PC-3 (cell line): ENCODE data around the gene CCDC159. TPM values are rescaled to one million over a fixed set of nuclear protein-coding genes. Genes with fewer than 3 reads are reported as not detected.

ENCODE experiments used
- ATAC-seq: fragments of 200-7000 bp; cut with Tn5 transposase; 2 replicates; pipeline ENCODE4 v1.9.1; 2020; ENCODE audit warnings: mild to moderate bottlenecking, moderate library complexity
- BruUV-seq: library from RNA; stranded (reverse); fragments of 400-500 nt; replicated peaks from 2 replicates; lab custom pipeline; 2021; lab: Mats Ljungman, UMichigan
- CTCF ChIA-PET: fragments of 300-600 bp; sonication (Branson Sonifier 250); formaldehyde crosslinking; loops from one replicate; lab custom pipeline; 2022; ENCODE audit warnings: antibody characterized with exemption; lab: Charles Lee
- POLR2A ChIA-PET: fragments of 300-600 bp; sonication (Branson Sonifier 250); formaldehyde crosslinking; loops from one replicate; lab custom pipeline; 2022; ENCODE audit warnings: antibody characterized with exemption; ENCODE audit not compliant: unreplicated experiment; lab: Charles Lee
- DNase-seq: peaks from one replicate; pipeline ENCODE4 v3.0.0-alpha.2; 2015
- H2AFZ ChIP-seq: fragments of 300-600 bp; sonication (generic); 2 replicates; pipeline ENCODE4 v1.6.0; 2016; ENCODE audit warnings: antibody characterized with exemption, low read length
- H3F3A ChIP-seq: fragments of 300-600 bp; sonication (generic); one replicate; pipeline ENCODE4 v1.6.0; 2017; ENCODE audit warnings: antibody characterized with exemption, low read length, control low read depth, mild to moderate bottlenecking; ENCODE audit not compliant: unreplicated experiment
- H3K27ac ChIP-seq: fragments of 300-600 bp; sonication (generic); 2 replicates; pipeline ENCODE4 v1.5.1; 2016; ENCODE audit warnings: mild to moderate bottlenecking, low read length
- H3K27me3 ChIP-seq: fragments of 300-600 bp; sonication (generic); 2 replicates; pipeline ENCODE4 v1.6.1; 2016; ENCODE audit warnings: low read length, mixed read lengths
- H3K36me3 ChIP-seq: fragments of 300-600 bp; sonication (generic); 2 replicates; pipeline ENCODE4 v1.6.1; 2016; ENCODE audit warnings: low read depth, mixed run types, low read length, mixed read lengths
- H3K4me1 ChIP-seq: fragments of 300-600 bp; sonication (generic); 2 replicates; pipeline ENCODE4 v1.5.1; 2016; ENCODE audit warnings: low read length; ENCODE audit not compliant: insufficient read depth
- H3K4me2 ChIP-seq: fragments of 300-600 bp; sonication (generic); 2 replicates; pipeline ENCODE4 v1.6.0; 2016; ENCODE audit warnings: low read length
- H3K4me3 ChIP-seq: fragments of 300-600 bp; sonication (generic); 2 replicates; pipeline ENCODE4 v1.5.1; 2016; ENCODE audit warnings: mild to moderate bottlenecking, low read length, mixed read lengths
- H3K79me2 ChIP-seq: fragments of 300-600 bp; sonication (generic); 2 replicates; pipeline ENCODE4 v1.6.1; 2017; ENCODE audit warnings: low read length, mixed read lengths
- H3K9ac ChIP-seq: fragments of 300-600 bp; sonication (generic); 2 replicates; pipeline ENCODE4 v1.6.0; 2016; ENCODE audit warnings: mild to moderate bottlenecking, low read length
- H3K9me2 ChIP-seq: fragments of 300-600 bp; sonication (generic); replicated peaks from 2 replicates; pipeline ENCODE4 v1.6.1; 2016; ENCODE audit warnings: mixed run types, low read length, mixed read lengths
- H3K9me3 ChIP-seq: fragments of 300-600 bp; sonication (generic); 2 replicates; pipeline ENCODE4 v1.6.1; 2016; ENCODE audit warnings: low read length, mixed read lengths
- H4K20me1 ChIP-seq: fragments of 300-600 bp; sonication (generic); 2 replicates; pipeline ENCODE4 v1.6.1; 2016; ENCODE audit warnings: low read length, mixed read lengths
- EZH2 ChIP-seq: fragments of 300-600 bp; sonication (generic); IDR thresholded peaks from one replicate; pipeline ENCODE4 v1.6.1; 2017; ENCODE audit warnings: antibody characterized with exemption, mild to moderate bottlenecking, low read length; ENCODE audit not compliant: unreplicated experiment
- EZH2phosphoT487 ChIP-seq: fragments of 300-600 bp; sonication (generic); IDR thresholded peaks from 2 replicates; pipeline ENCODE4 v1.6.1; 2018; ENCODE audit warnings: mild to moderate bottlenecking, antibody characterized with exemption, low read length, borderline replicate concordance
- intact Hi-C: fragments of 100-400 bp; cut with micrococcal nuclease; formaldehyde crosslinking; loops from 2 replicates; pipeline ENCODE4 v1.9.0; 2023
- total RNA-seq: library from RNA; depleted of rRNA; stranded (reverse); fragments of >200 nt; gene quantifications from 2 replicates; pipeline ENCODE4 v1.2.3, GENCODE V29; 2014
- TF ChIP-seq, protein P1 (sequence below): fragments of 300-600 bp; sonication (generic); conservative IDR thresholded peaks from 2 replicates; pipeline ENCODE4 v1.5.1; 2017; ENCODE audit warnings: antibody characterized with exemption, low read depth, mild to moderate bottlenecking, low read length

The CCDC159 gene
- total RNA-seq, 1 experiment from 2014 or later, result 10.3 TPM

GRCh38 chr19:11365557-11366117 is 19.3 kb downstream of the CCDC159 start:
- no TSS peak for BruUV-seq
- Histone ChIP-seq H2AFZ (no peak overlapping the region), H3K36me3 (peaks cover 3% of the 10 kb centered on the region; the same call in 1 of the 2 replicates), H4K20me1 (no peaks in the 10 kb centered on the region), H3K27ac (no peak overlapping the region), H3K9me3 (no peaks in the 10 kb centered on the region), H3K9ac (no peak overlapping the region), H3K27me3 (no peaks in the 10 kb centered on the region), H3K4me2 (no peak overlapping the region), H3K4me1 (no peaks in the 10 kb centered on the region), H3K9me2 (no peaks in the 10 kb centered on the region), H3F3A (no peaks in the 10 kb centered on the region), H3K79me2 (no peaks in the 10 kb centered on the region), H3K4me3 (no peak overlapping the region)
- CTCF ChIA-PET, result no interaction called here
- intact Hi-C loops, result no loop called here
- TF ChIP-seq EZH2phosphoT487 (no peak), EZH2 (no peak)
- TF ChIP-seq, protein P1, sequence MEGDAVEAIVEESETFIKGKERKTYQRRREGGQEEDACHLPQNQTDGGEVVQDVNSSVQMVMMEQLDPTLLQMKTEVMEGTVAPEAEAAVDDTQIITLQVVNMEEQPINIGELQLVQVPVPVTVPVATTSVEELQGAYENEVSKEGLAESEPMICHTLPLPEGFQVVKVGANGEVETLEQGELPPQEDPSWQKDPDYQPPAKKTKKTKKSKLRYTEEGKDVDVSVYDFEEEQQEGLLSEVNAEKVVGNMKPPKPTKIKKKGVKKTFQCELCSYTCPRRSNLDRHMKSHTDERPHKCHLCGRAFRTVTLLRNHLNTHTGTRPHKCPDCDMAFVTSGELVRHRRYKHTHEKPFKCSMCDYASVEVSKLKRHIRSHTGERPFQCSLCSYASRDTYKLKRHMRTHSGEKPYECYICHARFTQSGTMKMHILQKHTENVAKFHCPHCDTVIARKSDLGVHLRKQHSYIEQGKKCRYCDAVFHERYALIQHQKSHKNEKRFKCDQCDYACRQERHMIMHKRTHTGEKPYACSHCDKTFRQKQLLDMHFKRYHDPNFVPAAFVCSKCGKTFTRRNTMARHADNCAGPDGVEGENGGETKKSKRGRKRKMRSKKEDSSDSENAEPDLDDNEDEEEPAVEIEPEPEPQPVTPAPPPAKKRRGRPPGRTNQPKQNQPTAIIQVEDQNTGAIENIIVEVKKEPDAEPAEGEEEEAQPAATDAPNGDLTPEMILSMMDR, result no peak
- ATAC-seq, result no peak
- POLR2A ChIA-PET, result no interaction called here
- no peak for DNase-seq

DNA sequence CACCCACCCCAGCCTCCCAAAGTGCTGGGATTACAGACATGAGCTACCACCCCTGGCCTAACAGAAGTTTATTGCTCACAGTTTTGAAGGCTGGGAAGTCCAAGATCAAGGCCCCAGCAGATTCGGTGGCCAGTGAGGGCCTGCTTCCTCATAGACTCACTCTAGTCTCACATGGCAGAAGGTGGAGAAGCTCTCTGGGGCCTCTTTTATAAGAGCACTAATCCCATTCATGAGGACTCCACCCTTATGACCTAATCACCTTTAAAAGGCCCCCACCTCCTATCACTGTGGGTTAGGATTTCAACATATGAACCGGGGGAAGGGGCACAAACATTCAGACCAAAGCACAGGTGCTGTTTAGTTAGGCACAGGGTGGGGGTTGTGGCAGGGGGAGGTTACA is 21.2 kb downstream of the CCDC159 start:
- no peak for TF ChIP-seq EZH2
- TF ChIP-seq, protein P1, result no peak
- TF ChIP-seq EZH2phosphoT487, result no peak
- Histone ChIP-seq H4K20me1 (no peaks in the 10 kb centered on the region), H3K4me3 (no peak overlapping the region), H3K79me2 (no peaks in the 10 kb centered on the region), H3K4me2 (no peak overlapping the region), H3K27me3 (no peaks in the 10 kb centered on the region), H3K9me3 (no peaks in the 10 kb centered on the region), H3K36me3 (no peaks in the 10 kb centered on the region), H3K27ac (no peak overlapping the region), H3K9me2 (no peaks in the 10 kb centered on the region), H2AFZ (no peak overlapping the region), H3K9ac (no peak overlapping the region), H3K4me1 (no peaks in the 10 kb centered on the region), H3F3A (no peaks in the 10 kb centered on the region)
- ChIA-PET POLR2A (interaction anchor here (0.6 kb wide), 1 partner anchor 21 kb away, joined by 4 read pairs; the partner anchor contains the start of genes CCDC159 and TMEM205), CTCF (no interaction called here)
- ATAC-seq (no peak), DNase-seq (no peak)
- BruUV-seq, result no TSS peak
- intact Hi-C loops, result no loop called here

GRCh38 chr19:11370744-11371143 is 24.4 kb downstream of the CCDC159 start:
- no peaks in the 10 kb centered on the region for H3K36me3 ChIP-seq
- no peak for TF ChIP-seq EZH2phosphoT487
- no peak for TF ChIP-seq EZH2
- TF ChIP-seq, protein P1, result no peak
- no peak overlapping the region for H2AFZ ChIP-seq
- H3K4me3 ChIP-seq, result no peak overlapping the region
- no peaks in the 10 kb centered on the region for H4K20me1 ChIP-seq
- BruUV-seq, result no TSS peak
- no peak overlapping the region for H3K9ac ChIP-seq
- DNase-seq, result no peak
- no peaks in the 10 kb centered on the region for H3F3A ChIP-seq
- CTCF ChIA-PET, result no interaction called here
- H3K27ac ChIP-seq, result no peak overlapping the region
- no peaks in the 10 kb centered on the region for H3K9me3 ChIP-seq
- intact Hi-C loops, result no loop called here
- peaks cover 15% of the 10 kb centered on the region for H3K4me1 ChIP-seq
- no peaks in the 10 kb centered on the region for H3K27me3 ChIP-seq
- no peak for ATAC-seq
- no peak overlapping the region for H3K4me2 ChIP-seq
- POLR2A ChIA-PET, result no interaction called here
- H3K9me2 ChIP-seq, result no peaks in the 10 kb centered on the region
- peaks cover 7% of the 10 kb centered on the region for H3K79me2 ChIP-seq
